SK-N-SH treated with all-trans-retinoic acid at 6 μM for 48 hours (cell line): ENCODE results near the gene RHOJ.

ENCODE experiments used
- ARNTL ChIP-seq: fragments of 450-650 bp; formaldehyde crosslinking; IDR thresholded peaks from 2 replicates; pipeline ENCODE4 v1.5.0; 2020; ENCODE audit warnings: low read depth, mild to moderate bottlenecking, moderate library complexity, borderline replicate concordance
- ESRRG ChIP-seq: fragments of 250-450 bp; sonication (Bioruptor Pico); IDR thresholded peaks from 2 replicates; pipeline ENCODE4 v1.6.1; 2021; ENCODE audit warnings: mild to moderate bottlenecking
- PPARA ChIP-seq: fragments of 250-450 bp; sonication (Bioruptor Pico); IDR thresholded peaks from 2 replicates; pipeline ENCODE4 v1.5.0; 2020; ENCODE audit warnings: mild to moderate bottlenecking, borderline replicate concordance
- SNAI2 ChIP-seq: fragments of 250-450 bp; sonication (Bioruptor Pico); IDR thresholded peaks from 2 replicates; pipeline ENCODE4 v1.5.0; 2020; ENCODE audit warnings: mild to moderate bottlenecking, moderate library complexity
- TOX ChIP-seq: fragments of 250-450 bp; sonication (Bioruptor Pico); IDR thresholded peaks from 2 replicates; pipeline ENCODE4 v1.8.0; 2021; ENCODE audit warnings: mild to moderate bottlenecking, moderate library complexity, borderline replicate concordance
- TF ChIP-seq, protein P1 (sequence below): fragments of 250-450 bp; sonication (Bioruptor Pico); IDR thresholded peaks from 2 replicates; pipeline ENCODE4 v1.5.1; 2021; ENCODE audit warnings: mild to moderate bottlenecking, moderate library complexity
- TF ChIP-seq, protein P2 (sequence below): fragments of 250-450 bp; sonication (Bioruptor Pico); IDR thresholded peaks from 2 replicates; pipeline ENCODE4 v1.8.0; 2020; ENCODE audit warnings: mild to moderate bottlenecking, moderate library complexity, borderline replicate concordance

DNA sequence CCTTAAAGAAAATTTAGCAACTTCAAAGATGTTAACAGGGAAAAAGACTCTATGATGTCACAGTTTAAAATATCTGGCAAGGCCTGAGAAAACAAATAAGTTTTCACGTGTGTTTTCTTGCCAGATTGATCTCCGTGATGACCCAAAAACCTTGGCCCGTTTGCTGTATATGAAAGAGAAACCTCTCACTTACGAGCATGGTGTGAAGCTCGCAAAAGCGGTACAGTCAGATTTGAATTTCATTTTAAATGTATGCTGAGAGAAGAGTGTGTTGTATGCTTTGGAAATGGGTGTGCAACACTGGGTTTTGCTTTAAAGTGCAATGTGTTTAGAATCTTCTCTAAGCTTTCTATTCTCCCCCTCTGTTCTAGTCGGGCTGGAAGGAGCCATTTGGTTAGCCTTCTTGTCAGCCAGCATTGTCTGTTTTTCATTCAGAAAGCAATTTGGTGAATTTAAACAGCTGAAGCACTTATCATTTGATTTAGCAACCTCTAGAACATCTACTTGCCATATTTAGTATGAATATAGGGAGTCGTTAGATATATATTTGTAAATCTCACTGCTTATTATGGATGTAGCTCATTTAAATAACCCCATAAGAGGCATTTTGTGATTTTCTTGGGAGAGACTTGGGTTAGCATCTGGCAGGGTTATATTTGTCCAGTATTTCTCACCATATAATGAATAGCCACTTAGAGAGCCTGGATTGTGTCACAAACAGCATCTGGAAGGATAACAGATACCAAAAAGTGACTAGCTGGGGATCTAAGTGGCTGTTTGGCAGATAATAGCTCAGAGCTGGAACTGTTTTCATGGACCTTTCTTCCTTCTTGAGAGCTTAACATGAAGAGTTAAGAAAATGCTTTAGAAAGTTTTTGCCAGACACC, 79.0 kb downstream of the RHOJ start:
- no peak for TF ChIP-seq ARNTL (CRISPR knock-in tag)
- TF ChIP-seq PPARA (CRISPR knock-in tag) = no peak
- no peak for TF ChIP-seq TOX (CRISPR knock-in tag)
- TF ChIP-seq, protein P1, sequence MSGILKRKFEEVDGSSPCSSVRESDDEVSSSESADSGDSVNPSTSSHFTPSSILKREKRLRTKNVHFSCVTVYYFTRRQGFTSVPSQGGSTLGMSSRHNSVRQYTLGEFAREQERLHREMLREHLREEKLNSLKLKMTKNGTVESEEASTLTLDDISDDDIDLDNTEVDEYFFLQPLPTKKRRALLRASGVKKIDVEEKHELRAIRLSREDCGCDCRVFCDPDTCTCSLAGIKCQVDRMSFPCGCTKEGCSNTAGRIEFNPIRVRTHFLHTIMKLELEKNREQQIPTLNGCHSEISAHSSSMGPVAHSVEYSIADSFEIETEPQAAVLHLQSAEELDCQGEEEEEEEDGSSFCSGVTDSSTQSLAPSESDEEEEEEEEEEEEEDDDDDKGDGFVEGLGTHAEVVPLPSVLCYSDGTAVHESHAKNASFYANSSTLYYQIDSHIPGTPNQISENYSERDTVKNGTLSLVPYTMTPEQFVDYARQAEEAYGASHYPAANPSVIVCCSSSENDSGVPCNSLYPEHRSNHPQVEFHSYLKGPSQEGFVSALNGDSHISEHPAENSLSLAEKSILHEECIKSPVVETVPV (CRISPR knock-in tag) = no peak
- TF ChIP-seq, protein P2, sequence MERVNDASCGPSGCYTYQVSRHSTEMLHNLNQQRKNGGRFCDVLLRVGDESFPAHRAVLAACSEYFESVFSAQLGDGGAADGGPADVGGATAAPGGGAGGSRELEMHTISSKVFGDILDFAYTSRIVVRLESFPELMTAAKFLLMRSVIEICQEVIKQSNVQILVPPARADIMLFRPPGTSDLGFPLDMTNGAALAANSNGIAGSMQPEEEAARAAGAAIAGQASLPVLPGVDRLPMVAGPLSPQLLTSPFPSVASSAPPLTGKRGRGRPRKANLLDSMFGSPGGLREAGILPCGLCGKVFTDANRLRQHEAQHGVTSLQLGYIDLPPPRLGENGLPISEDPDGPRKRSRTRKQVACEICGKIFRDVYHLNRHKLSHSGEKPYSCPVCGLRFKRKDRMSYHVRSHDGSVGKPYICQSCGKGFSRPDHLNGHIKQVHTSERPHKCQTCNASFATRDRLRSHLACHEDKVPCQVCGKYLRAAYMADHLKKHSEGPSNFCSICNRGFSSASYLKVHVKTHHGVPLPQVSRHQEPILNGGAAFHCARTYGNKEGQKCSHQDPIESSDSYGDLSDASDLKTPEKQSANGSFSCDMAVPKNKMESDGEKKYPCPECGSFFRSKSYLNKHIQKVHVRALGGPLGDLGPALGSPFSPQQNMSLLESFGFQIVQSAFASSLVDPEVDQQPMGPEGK (CRISPR knock-in tag) = no peak
- no peak for TF ChIP-seq SNAI2 (CRISPR knock-in tag)
- no peak for TF ChIP-seq ESRRG (CRISPR knock-in tag)
